Measurements from ENCODE around the gene TEDC2. TPM values are rescaled to one million over a fixed set of nuclear protein-coding genes. Genes with fewer than 3 reads are reported as not detected.

TEDC2 gene
- total RNA-seq, 1 experiment from 2014 or later: 45.4 TPM

DNA sequence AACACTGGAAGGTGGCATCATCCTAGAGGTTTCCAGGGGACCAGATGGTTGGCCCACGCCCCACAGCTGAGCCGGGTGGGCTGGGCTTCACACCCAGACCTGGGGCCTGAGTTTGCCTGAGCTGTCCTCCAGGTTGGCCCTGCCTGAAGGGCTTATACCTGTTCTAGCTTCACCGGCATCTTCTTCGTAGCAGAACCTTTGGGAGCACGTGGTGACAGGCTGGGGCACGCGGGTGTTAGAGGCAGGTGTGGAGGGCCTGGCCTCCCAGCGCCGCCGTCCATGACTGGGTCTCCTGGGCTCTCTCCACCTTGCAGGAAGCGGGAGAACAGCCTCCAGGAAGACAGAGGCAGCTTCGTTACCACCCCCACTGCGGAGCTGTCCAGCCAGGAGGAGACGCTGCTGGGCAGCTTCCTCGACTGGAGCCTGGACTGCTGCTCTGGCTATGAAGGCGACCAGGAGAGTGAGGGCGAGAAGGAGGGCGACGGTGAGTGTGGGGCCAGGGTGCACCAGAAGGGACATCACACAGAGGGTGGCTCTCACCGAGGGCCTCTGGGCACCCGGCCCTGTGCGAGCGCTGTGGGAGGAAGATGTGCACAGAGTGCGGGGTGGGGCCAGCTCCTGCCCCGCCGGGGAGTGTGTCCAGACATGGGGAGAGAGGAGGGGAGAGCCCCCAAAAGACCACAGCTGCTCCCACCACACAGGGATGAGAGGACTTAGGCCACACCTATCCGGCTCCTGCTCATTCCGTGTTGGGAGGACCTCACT lies 4.6 kb upstream of the TEDC2 start:
- H2BK5ac ChIP-seq (ENCODE audit: insufficient read length, low read length): no peak overlapping the region
- no peak overlapping the region for H3T11ph ChIP-seq (ENCODE audit: low read length)
- Mint-ChIP-seq H3K9me3 (no peaks in the 10 kb centered on the region), H3K36me3 (ENCODE audit: insufficient read depth in 1 of 3, low read depth in 3 of 3) (peaks cover 36 to 73% (median 64%) of the 10 kb centered on the region in 3 experiments), H3K4me1 (peaks cover 9 to 15% of the 10 kb centered on the region in 2 experiments), H3K4me3 (no peak overlapping the region; a peak in 1 of 5 replicates), H3K27me3 (ENCODE audit: low read depth) (no peaks in the 10 kb centered on the region), H3K27ac (no peak overlapping the region)
- no CpG with 5 or more reads among the region's 28 CpGs for whole genome bisulfite sequencing (ENCODE audit: extremely low coverage, insufficient read length, low lambda C conversion rate)
- no peak overlapping the region for H2BK15ac ChIP-seq (ENCODE audit: low read depth, low read length)
- no peaks in the 10 kb centered on the region for H3K79me1 ChIP-seq (ENCODE audit: insufficient read depth, low read depth, low read length, poor library complexity, severe bottlenecking)
- H3K4ac ChIP-seq (ENCODE audit: low read depth, low read length): no peak overlapping the region
- H2BK20ac ChIP-seq (ENCODE audit: low read depth, low read length, poor library complexity, severe bottlenecking): no peak overlapping the region
- H3K56ac ChIP-seq (ENCODE audit: insufficient read length, low read depth, low read length): no peak overlapping the region
- DNase-seq: no peak
- no peaks in the 10 kb centered on the region for H3K27me3 ChIP-seq (ENCODE audit: insufficient read depth, low read length)
- H3K23ac ChIP-seq (ENCODE audit: insufficient read length, low read depth, low read length): no peak overlapping the region
- H2AK5ac ChIP-seq (ENCODE audit: insufficient read length, low read length): no peak overlapping the region
- H4K20me1 ChIP-seq (ENCODE audit: control insufficient read depth, insufficient read depth, insufficient read length): no peaks in the 10 kb centered on the region
- H3K9me3 ChIP-seq (ENCODE audit: control insufficient read depth, low read depth, low read length): no peaks in the 10 kb centered on the region
- H3K18ac ChIP-seq (ENCODE audit: insufficient read length, low read depth, low read length): no peak overlapping the region
- peaks cover 8% of the 10 kb centered on the region for H3K23me2 ChIP-seq (ENCODE audit: insufficient read length, low read depth, low read length, poor library complexity, severe bottlenecking)
- no peak overlapping the region for H3K4me2 ChIP-seq (ENCODE audit: insufficient read depth, insufficient read length, low read length)
- H3K4me1 ChIP-seq (ENCODE audit: insufficient read depth, low read length): no peaks in the 10 kb centered on the region
- H2AFZ ChIP-seq (ENCODE audit: low read length): no peak overlapping the region
- H2BK120ac ChIP-seq (ENCODE audit: low read depth, low read length, poor library complexity, severe bottlenecking): no peak overlapping the region
- H3K27ac ChIP-seq (ENCODE audit: insufficient read length, low read depth, low read length): no peak overlapping the region
- H2BK12ac ChIP-seq (ENCODE audit: insufficient read length, low read depth, low read length): no peak overlapping the region
- TF ChIP-seq, protein P1, sequence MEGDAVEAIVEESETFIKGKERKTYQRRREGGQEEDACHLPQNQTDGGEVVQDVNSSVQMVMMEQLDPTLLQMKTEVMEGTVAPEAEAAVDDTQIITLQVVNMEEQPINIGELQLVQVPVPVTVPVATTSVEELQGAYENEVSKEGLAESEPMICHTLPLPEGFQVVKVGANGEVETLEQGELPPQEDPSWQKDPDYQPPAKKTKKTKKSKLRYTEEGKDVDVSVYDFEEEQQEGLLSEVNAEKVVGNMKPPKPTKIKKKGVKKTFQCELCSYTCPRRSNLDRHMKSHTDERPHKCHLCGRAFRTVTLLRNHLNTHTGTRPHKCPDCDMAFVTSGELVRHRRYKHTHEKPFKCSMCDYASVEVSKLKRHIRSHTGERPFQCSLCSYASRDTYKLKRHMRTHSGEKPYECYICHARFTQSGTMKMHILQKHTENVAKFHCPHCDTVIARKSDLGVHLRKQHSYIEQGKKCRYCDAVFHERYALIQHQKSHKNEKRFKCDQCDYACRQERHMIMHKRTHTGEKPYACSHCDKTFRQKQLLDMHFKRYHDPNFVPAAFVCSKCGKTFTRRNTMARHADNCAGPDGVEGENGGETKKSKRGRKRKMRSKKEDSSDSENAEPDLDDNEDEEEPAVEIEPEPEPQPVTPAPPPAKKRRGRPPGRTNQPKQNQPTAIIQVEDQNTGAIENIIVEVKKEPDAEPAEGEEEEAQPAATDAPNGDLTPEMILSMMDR (conservative IDR thresholded peaks at IDR 0.05): no peak
- H4K5ac ChIP-seq (ENCODE audit: insufficient read length, low read depth, low read length): no peak overlapping the region
- H3K14ac ChIP-seq (ENCODE audit: insufficient read depth, low read length): no peak overlapping the region
- H4K8ac ChIP-seq (replicated peaks; ENCODE audit: insufficient read length, low read depth, low read length): no peak overlapping the region
- H3K9ac ChIP-seq (ENCODE audit: extremely low read depth, insufficient read length, low read length): no peak overlapping the region
- H3K79me2 ChIP-seq (ENCODE audit: insufficient read depth, low read length): no peaks in the 10 kb centered on the region
- no peak overlapping the region for H4K91ac ChIP-seq (ENCODE audit: insufficient read length, low read depth, low read length)

Measured in H9 (cell line).